ENCODE data around the gene MB.

MB gene

DNA sequence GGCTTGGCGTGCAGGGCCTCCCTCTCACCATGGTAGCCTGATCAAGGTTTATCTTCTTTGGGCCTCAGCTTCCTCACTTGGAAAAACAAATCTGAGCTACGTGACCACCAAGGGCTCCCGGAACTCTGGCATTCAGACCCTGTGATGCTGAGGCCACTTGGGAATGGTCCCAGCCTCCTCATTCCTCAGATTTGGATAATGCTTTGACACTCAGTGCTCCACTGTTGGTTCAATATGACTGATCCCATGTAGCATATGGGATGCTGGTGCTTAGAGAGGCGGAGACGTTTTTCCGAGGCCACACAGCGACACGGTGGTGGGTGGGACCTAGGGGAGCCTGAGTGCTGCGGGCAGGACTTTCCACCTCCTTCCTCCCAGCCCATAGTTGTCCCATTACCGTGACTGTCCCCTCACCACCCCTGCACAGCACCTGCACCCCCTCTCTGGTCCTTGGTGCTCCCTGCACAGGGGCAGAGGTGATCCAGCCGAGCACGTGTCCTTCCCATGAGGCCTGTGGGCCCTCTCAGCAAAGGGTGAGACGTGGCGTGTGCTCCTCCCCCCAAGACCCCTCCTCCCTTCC lies 23.1 kb downstream of the MB start:
- no peak for DNase-seq (ENCODE audit: low spot score)

DNA sequence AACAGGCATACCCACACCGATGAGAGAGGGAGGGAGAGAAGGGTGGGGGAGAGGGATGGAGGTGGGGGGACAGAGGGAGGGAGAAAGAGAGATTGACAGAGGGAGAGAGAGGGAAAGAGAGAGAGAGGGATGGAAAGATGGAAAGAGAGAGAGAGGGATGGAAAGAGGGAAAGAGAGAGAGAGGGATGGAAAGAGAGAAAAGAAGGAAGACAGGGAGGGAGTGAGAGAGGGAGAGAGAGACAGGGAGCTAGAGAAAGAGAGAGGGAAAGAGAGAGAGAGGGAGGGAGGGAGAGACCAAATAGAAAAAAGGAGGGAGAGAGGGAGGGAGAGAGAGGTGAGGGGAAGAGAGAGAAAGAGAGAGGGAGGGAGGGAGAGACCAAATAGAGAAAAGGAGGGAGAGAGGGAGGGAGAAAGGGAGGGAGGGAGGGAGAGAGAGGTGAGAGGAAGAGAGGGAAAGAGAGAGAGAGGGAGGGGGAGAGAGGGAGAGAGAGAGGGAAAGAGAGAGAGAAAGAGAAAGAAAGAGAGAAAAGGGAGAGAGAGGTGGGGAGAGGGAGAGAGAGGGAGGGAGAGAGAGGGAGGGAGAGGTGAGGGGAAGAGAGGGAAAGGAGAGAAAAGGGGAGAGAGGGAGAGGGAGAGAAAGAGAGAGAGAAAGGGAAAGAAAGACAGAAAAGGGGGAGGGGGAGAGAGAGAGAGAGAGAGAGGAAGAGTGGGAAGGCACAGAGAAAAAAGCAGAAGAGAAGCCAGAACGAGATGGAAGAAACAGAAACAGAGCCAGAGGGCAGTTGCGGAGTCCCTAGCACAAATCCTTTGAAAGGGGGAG lies 23.8 kb downstream of the MB start:
- DNase-seq (ENCODE audit: low spot score), result no peak

DNA sequence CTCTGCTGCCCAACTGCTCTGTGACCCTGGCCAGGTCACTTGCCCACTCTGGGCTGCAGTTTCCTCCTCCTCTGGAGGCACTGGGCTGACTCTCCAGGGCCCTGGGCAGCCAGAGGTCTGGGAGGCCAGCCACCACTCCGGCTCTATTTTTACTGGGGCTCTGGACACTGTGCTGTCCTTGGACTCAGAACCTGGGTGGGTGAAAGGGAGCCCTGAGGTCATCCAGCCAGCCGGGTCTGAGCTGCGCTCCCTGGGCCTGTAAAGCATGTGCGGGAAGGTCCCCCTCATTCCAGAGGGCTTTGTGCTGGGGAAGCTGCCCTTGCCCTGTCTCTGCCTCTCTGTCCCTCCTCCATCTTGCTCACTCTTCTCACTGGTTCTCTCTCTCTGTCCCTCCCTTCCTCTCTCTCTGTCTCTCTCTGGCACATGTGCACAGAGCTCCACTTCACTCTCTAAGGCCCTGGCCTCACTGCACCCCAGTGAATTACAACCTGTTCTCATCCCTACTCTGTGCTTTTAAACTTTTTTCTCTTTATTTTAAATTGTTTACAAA lies 24.6 kb downstream of the MB start:
- DNase-seq (ENCODE audit: low spot score), result no peak

GRCh38 chr22:35591714-35592417 lies 25.3 kb downstream of the MB start:
- no peak for DNase-seq (ENCODE audit: low spot score)

- DNase-seq (ENCODE audit: low spot score), result no peak
Observed at GRCh38 chr22:35590634-35591295, 26.4 kb downstream of the MB start.

- no peak for DNase-seq (ENCODE audit: low spot score)
Observed at GRCh38 chr22:35589756-35590093, 27.4 kb downstream of the MB start.

- no peak for DNase-seq (ENCODE audit: low spot score)
Observed at GRCh38 chr22:35589071-35589755, 27.9 kb downstream of the MB start.

- no peak for DNase-seq (ENCODE audit: low spot score)
Observed at GRCh38 chr22:35587896-35588295, 29.2 kb downstream of the MB start.

DNA sequence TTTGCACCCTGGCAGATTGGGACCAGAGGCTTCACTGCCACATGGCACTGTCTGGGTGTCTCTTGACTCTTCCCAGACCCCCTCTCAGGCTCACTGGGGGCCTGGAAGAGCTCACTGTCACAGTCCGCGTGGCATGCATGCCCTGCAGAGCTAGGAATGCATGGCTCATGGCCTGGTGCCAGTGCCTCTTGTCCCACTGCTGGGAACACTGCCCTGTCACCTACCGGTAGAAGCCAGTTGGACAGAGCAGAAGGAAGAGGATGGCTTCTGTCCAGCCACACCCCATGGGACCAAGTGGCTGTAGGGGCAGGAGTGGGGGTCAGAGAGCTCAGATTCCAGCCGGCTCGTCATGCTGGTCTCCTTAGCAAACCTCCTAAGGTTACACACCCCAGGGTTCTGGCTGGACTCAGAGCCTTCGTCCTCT lies 29.7 kb downstream of the MB start:
- peak; percentile 68 for DNase-seq (ENCODE audit: low spot score)

GRCh38 chr22:35586771-35587170 lies 30.4 kb downstream of the MB start:
- DNase-seq (ENCODE audit: low spot score), result no peak

- DNase-seq (ENCODE audit: low spot score), result peak; percentile 74
Observed at GRCh38 chr22:35582861-35583670, 34.1 kb downstream of the MB start.

GRCh38 chr22:35582218-35582860 lies 34.8 kb downstream of the MB start:
- no peak for DNase-seq (ENCODE audit: low spot score)

DNA sequence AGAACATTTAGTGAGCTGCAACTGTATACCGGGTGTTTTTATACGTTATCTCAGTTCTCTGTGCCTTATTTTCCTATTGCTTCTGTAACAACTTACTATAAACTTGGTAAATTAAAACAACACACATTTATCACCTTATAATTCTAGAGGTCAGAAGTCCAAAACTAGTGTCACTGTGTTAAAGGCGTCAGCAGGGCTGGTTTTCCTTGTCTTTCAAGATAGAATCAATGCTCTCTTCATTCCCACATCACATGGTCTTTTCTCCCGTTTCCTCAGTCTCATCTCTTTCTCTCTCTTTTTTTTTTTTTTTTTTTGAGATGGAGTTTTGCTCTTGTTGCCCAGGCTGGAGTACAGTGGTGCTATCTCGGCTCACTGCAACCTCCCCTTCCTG lies 36.1 kb downstream of the MB start:
- DNase-seq (ENCODE audit: low spot score), result no peak

GRCh38 chr22:35580351-35581022 lies 36.6 kb downstream of the MB start:
- no peak for DNase-seq (ENCODE audit: low spot score)

DNA sequence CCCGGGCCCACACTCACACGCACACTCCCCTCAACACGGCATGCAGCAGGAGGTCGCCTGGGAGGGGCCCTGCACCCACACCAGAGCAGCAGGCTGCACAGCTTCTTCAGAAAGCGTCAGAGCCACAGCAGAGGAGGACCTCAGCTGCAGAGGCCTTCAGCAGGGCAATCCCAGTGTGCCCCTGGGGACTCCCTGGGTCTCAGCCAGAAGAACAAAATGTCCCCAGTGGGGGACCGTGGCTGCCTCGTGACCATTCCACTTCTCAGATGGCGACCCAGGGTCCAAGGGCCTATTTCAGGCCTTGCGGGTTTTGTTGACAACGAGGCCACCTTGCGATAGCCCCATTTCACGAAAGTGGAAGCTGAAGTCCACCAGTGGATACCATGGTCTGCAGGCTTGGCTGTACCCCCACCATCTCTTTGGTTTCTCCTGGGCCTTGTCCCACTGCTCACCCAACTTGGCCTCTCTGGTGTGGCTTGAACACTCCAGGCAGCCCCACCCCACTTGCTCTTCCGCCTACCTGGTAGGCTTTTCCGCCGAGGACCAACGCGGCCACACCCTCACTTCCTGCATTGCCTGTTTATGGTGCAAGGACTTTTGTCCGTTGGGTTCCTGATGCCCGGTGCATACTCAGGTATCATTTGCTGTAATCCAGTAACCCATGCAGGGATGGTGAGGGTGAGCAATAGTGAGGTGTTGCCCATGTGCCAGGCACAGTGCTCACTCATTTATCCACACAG lies 38.1 kb downstream of the MB start:
- no peak for DNase-seq (ENCODE audit: low spot score)

DNA sequence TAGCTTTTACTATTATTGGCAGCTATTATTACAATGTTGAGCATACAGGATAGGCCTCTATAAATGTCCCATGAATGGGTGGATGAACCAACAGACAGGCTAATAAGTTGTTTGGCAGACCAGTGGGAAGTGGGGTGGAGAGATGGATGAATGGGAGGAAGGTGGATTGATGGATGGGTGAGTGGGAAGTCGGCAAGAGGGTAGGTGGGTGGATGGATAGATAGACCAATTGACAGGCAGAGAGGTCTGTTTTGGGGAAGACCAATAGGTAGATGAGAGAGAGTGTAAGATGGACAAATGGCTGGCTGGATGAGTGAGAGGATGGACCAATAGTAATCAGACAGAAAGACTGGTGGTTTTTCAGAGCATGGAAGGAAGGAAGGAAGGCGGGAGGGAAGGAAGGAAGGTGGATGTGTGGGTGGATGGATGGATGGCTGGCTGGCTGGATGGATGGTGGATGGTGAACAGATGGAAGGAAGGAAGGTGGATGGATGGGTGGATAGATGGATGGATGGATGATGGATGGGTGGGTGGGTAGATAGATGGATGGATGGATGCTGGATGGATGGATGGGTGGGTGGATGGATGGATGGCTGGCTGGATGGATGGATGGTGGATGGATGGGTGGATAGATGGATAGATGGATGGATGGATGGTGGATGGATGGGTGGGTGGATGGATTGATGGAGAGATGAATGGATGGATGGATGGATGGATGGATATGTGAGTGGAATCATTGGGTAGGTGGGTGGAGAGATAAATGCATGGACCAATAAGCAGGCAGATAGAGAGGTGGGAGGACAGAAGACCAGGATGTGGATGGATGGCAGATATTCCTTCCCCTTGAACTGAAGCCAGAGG lies 39.1 kb downstream of the MB start:
- DNase-seq (ENCODE audit: low spot score), result no peak

- DNase-seq (ENCODE audit: low spot score), result no peak
Observed at GRCh38 chr22:35576671-35577070, 40.5 kb downstream of the MB start.

DNA sequence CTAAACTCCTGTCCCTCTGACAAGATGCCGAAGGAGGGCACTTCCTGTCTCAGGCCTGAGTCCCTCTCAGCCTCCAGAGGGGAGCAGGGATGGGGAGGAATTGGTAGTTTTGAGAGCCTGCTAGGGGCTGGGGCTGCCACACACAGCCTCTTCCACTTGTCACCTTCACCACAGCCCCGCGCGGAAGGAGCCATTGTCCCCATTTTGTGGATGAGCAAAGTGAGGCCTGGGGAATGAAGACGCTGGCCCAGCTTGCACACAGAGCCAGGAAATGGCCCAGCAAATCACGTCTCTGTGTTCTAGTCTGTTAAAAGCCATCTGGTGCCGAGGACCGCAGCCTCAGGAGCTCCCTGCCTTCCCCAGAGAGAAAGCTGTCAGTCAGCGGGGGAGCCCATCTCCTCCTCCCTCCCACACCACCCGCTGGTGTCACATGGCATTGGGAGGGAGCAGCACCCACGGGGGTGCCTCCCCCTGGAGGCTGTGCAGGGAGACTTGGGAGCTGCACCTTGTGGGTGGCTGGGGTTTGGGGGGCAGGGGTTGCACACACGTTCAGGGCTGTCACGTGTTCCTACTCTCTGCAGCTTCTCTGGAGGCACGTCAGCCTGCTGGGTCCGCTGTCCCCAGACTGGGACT lies 41.9 kb downstream of the MB start:
- no peak for DNase-seq (ENCODE audit: low spot score)
